Caco-2 (cell line): ENCODE data around the gene EEF1AKMT2. TPM values are rescaled to one million over a fixed set of nuclear protein-coding genes. Genes with fewer than 3 reads are reported as not detected.

ENCODE experiments used
- BruUV-seq: library from RNA; stranded (reverse); fragments of 400-500 nt; replicated peaks from 2 replicates; lab custom pipeline; 2021; lab: Mats Ljungman, UMichigan
- CTCF ChIA-PET: fragments of 300-600 bp; sonication (Branson Sonifier 250); formaldehyde crosslinking; loops from one replicate; lab custom pipeline; 2022; ENCODE audit warnings: antibody characterized with exemption; lab: Charles Lee
- POLR2A ChIA-PET: fragments of 300-600 bp; sonication (Branson Sonifier 250); formaldehyde crosslinking; loops from one replicate; lab custom pipeline; 2022; ENCODE audit warnings: antibody characterized with exemption; lab: Charles Lee
- DNase-seq, 2 experiments: peaks; one replicate each; pipeline versions ENCODE4 v3.0.0 to v3.0.0-alpha.2; 2020 to 2022
- H3K27me3 ChIP-seq: replicated peaks from 2 replicates; pipeline ENCODE4 v1.6.0; 2011; ENCODE audit warnings: low read length; ENCODE audit not compliant: control insufficient read depth, insufficient read depth
- H3K36me3 ChIP-seq: 2 replicates; pipeline ENCODE4 v1.5.1; 2011; ENCODE audit warnings: low read length; ENCODE audit not compliant: control insufficient read depth, insufficient read depth
- H3K4me1 ChIP-seq: fragments of 250-450 bp; sonication (Bioruptor Pico); 2 replicates; pipeline ENCODE4 v1.5.1; 2020; ENCODE audit warnings: mild to moderate bottlenecking
- H3K4me3 ChIP-seq: 2 replicates; pipeline ENCODE4 v1.5.1; 2011; ENCODE audit warnings: low read depth, mild to moderate bottlenecking, control low read depth, low read length
- H3K9me3 ChIP-seq: fragments of 250-450 bp; sonication (Bioruptor Pico); 2 replicates; pipeline ENCODE4 v1.5.1; 2020; ENCODE audit warnings: mild to moderate bottlenecking, moderate library complexity
- H3K27ac Mint-ChIP-seq: one replicate; pipeline ENCODE4 v1.8.0; 2022; ENCODE audit warnings: mixed read lengths; ENCODE audit not compliant: unreplicated experiment
- H3K27me3 Mint-ChIP-seq: one replicate; pipeline ENCODE4 v1.8.0; 2022; ENCODE audit warnings: mixed read lengths; ENCODE audit not compliant: insufficient read depth, unreplicated experiment
- H3K36me3 Mint-ChIP-seq: one replicate; pipeline ENCODE4 v1.8.0; 2022; ENCODE audit warnings: mild to moderate bottlenecking, mixed read lengths; ENCODE audit not compliant: insufficient read depth, unreplicated experiment
- H3K4me1 Mint-ChIP-seq: one replicate; pipeline ENCODE4 v1.8.0; 2022; ENCODE audit warnings: low read depth, mixed read lengths; ENCODE audit not compliant: unreplicated experiment
- H3K4me3 Mint-ChIP-seq: one replicate; pipeline ENCODE4 v1.8.0; 2022; ENCODE audit warnings: mild to moderate bottlenecking, moderate library complexity, mixed read lengths; ENCODE audit not compliant: unreplicated experiment
- H3K9me3 Mint-ChIP-seq: one replicate; pipeline ENCODE4 v1.8.0; 2022; ENCODE audit warnings: mixed read lengths; ENCODE audit not compliant: unreplicated experiment
- intact Hi-C: fragments of 100-400 bp; cut with micrococcal nuclease; formaldehyde crosslinking; loops from one replicate; pipeline ENCODE4 v1.10.0; 2022; ENCODE audit not compliant: unreplicated experiment
- total RNA-seq: library from RNA; stranded (reverse); gene quantifications from 2 replicates; pipeline ENCODE4 v1.2.3, GENCODE V29; 2022
- TF ChIP-seq, protein P1 (sequence below), 2 experiments: fragments of 200-600 bp in 1 of 2; IDR thresholded peaks; 1 replicate in 1 of 2; 2 replicates in 1 of 2; pipeline versions ENCODE4 v1.5.1 to v1.8.0; 2011 to 2022; ENCODE audit warnings: antibody characterized with exemption in 1 of 2, control low read depth in 1 of 2, inconsistent platforms in 1 of 2, low read depth in 1 of 2, low read length in 1 of 2, mild to moderate bottlenecking in 1 of 2, moderate library complexity in 1 of 2; ENCODE audit not compliant: insufficient read depth in 1 of 2, severe bottlenecking in 1 of 2, unreplicated experiment in 1 of 2

The EEF1AKMT2 gene
- total RNA-seq, 1 experiment from 2014 or later, result 29.9 TPM

DNA sequence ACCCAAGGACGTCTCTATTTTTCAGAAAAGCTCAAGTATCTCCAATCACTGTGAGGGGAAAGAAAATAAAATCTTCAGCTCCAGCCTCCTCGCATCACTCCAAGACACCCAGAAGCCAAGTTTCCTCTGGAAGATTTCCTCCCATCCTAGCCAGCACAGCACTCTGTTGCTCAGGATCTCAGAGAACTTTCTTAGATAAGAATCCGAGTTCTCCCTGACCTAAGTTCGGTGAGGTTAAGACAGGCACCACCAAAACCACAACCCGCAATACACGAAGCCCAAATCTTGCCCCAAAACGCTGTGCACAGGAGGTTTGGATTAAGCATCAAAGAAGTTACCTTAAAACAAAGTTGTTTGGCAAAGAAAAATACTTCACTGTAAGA lies 51.7 kb downstream of the EEF1AKMT2 start:
- H3K4me1 Mint-ChIP-seq, result peaks cover 23% of the 10 kb centered on the region
- H3K4me1 ChIP-seq, result peaks cover 32% of the 10 kb centered on the region
- no peak for DNase-seq
- ChIA-PET POLR2A (no interaction called here), CTCF (interaction anchor here (0.7 kb wide), 1 partner anchor 112 kb away, joined by 3 read pairs; no protein-coding TSS in a partner anchor)
- no peaks in the 10 kb centered on the region; the same call in 1 of the 2 replicates for H3K36me3 ChIP-seq
- peaks cover 6% of the 10 kb centered on the region for H3K36me3 Mint-ChIP-seq
- no peaks in the 10 kb centered on the region for H3K9me3 Mint-ChIP-seq
- TF ChIP-seq, protein P1, sequence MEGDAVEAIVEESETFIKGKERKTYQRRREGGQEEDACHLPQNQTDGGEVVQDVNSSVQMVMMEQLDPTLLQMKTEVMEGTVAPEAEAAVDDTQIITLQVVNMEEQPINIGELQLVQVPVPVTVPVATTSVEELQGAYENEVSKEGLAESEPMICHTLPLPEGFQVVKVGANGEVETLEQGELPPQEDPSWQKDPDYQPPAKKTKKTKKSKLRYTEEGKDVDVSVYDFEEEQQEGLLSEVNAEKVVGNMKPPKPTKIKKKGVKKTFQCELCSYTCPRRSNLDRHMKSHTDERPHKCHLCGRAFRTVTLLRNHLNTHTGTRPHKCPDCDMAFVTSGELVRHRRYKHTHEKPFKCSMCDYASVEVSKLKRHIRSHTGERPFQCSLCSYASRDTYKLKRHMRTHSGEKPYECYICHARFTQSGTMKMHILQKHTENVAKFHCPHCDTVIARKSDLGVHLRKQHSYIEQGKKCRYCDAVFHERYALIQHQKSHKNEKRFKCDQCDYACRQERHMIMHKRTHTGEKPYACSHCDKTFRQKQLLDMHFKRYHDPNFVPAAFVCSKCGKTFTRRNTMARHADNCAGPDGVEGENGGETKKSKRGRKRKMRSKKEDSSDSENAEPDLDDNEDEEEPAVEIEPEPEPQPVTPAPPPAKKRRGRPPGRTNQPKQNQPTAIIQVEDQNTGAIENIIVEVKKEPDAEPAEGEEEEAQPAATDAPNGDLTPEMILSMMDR (IDR thresholded peaks at IDR 0.05; ENCODE audit: insufficient read depth in 1 of 2, low read depth in 1 of 2, low read length in 1 of 2, severe bottlenecking in 1 of 2, unreplicated experiment in 1 of 2), result no peak
- H3K9me3 ChIP-seq, result no peaks in the 10 kb centered on the region
- no peak overlapping the region for H3K4me3 ChIP-seq
- H3K27ac Mint-ChIP-seq, result peak overlapping the region; percentile 76
- intact Hi-C loops, result loop anchor here (2.0 to 5.0 kb wide), 2 partner anchors 108 to 209 kb away; no protein-coding TSS in a partner anchor
- H3K4me3 Mint-ChIP-seq, result peak overlapping the region; percentile 25
- H3K27me3 ChIP-seq, result no peaks in the 10 kb centered on the region
- no TSS peak for BruUV-seq
- H3K27me3 Mint-ChIP-seq, result no peaks in the 10 kb centered on the region

DNA sequence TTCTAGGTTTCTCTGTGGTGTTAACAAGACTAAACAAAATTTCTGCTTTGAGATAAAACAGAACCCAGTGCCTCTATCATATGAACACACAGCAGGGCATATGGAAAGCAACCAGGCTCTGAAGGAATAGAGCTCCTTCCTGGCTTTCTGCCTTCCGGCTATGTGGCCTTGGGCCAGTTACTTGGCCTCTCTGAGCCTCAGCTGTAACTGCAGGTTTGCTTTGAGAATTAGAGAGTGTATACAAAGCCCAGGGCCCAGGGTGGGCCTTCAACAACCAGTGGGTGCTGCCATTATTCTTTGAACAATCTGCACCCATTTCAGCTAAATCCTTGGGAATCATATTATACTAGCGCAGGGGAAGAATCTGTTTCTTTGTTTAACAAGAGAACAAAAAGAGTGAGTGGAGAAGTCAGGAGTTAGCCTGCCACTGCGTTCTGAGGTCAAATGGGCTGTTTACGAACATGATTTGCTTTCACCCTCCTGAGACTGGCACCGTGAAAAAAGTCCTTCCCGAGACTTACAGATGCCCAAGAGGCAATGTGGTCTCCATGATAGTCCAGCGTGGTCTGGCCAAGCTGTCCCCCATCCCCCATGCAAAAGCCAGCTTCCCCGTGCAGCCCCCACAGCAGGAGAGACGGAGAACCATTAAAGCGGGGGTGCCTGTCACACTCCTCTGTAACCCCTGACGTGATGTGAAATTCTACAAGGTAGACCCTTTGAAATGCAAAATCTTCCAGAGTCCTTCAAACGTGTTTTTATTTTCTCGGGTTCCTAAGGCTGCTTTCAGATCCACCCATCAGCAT lies 52.4 kb downstream of the EEF1AKMT2 start:
- DNase-seq, result no peak
- Histone ChIP-seq H3K4me1 (peaks cover 30% of the 10 kb centered on the region), H3K36me3 (no peaks in the 10 kb centered on the region; the same call in 1 of the 2 replicates), H3K9me3 (no peaks in the 10 kb centered on the region), H3K4me3 (no peak overlapping the region), H3K27me3 (no peaks in the 10 kb centered on the region)
- BruUV-seq, result no TSS peak
- POLR2A ChIA-PET, result interaction anchor here (0.7 kb wide), 1 partner anchor 709 kb away, joined by 3 read pairs; no protein-coding TSS in a partner anchor
- peak overlapping the region; percentile 76 for H3K27ac Mint-ChIP-seq
- H3K36me3 Mint-ChIP-seq, result peaks cover 6% of the 10 kb centered on the region
- H3K4me1 Mint-ChIP-seq, result peaks cover 23% of the 10 kb centered on the region
- no peak overlapping the region for H3K4me3 Mint-ChIP-seq
- intact Hi-C loops, result no loop called here
- no peaks in the 10 kb centered on the region for H3K27me3 Mint-ChIP-seq
- TF ChIP-seq, protein P1 (IDR thresholded peaks at IDR 0.05; ENCODE audit: insufficient read depth in 1 of 2, low read depth in 1 of 2, low read length in 1 of 2, severe bottlenecking in 1 of 2, unreplicated experiment in 1 of 2), result no peak
- no peaks in the 10 kb centered on the region for H3K9me3 Mint-ChIP-seq
- CTCF ChIA-PET, result interaction anchor here (0.7 kb wide), 1 partner anchor 112 kb away, joined by 3 read pairs; no protein-coding TSS in a partner anchor

DNA sequence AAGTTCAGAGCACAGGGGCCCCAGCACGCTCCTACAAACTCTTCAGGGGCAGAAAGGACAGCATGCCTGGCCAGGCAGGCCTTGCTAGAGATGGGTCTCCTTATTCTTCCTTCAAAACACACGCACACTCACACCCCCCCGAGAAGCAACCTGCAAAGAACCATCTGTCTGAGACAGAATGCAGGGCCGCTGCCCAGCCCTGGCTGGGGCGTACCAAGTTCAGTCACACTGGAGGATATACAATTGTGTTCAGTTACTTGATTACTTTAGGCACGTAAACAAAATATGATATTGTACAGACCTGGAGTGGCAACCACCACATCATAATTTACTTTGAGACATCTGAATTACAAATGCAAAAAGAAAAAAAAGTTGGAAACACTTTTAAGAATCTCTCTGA lies 53.2 kb downstream of the EEF1AKMT2 start:
- Histone ChIP-seq H3K9me3 (no peaks in the 10 kb centered on the region), H3K4me1 (peaks cover 30% of the 10 kb centered on the region), H3K4me3 (no peak overlapping the region), H3K27me3 (no peaks in the 10 kb centered on the region), H3K36me3 (no peaks in the 10 kb centered on the region; the same call in 1 of the 2 replicates)
- DNase-seq, result no peak
- TF ChIP-seq, protein P1 (IDR thresholded peaks at IDR 0.05; ENCODE audit: insufficient read depth in 1 of 2, low read depth in 1 of 2, low read length in 1 of 2, severe bottlenecking in 1 of 2, unreplicated experiment in 1 of 2), result no peak
- intact Hi-C loops, result no loop called here
- peaks cover 23% of the 10 kb centered on the region for H3K4me1 Mint-ChIP-seq
- no peaks in the 10 kb centered on the region for H3K27me3 Mint-ChIP-seq
- ChIA-PET CTCF (no interaction called here), POLR2A (interaction anchor here (0.5 kb wide), 1 partner anchor 26 kb away, joined by 3 read pairs; no protein-coding TSS in a partner anchor)
- H3K36me3 Mint-ChIP-seq, result peaks cover 1% of the 10 kb centered on the region
- no peak overlapping the region for H3K27ac Mint-ChIP-seq
- no peak overlapping the region for H3K4me3 Mint-ChIP-seq
- no TSS peak for BruUV-seq
- no peaks in the 10 kb centered on the region for H3K9me3 Mint-ChIP-seq
